ENCODE results near the gene BOD1. TPM values are rescaled to one million over a fixed set of nuclear protein-coding genes. Genes with fewer than 3 reads are reported as not detected.

BOD1 gene
- total RNA-seq, 2 donors from 2014 or later, result 79.3 to 92.9 TPM

- H3K4me3 Mint-ChIP-seq, result no peak overlapping the region
- H3K9me3 Mint-ChIP-seq, result no peaks in the 10 kb centered on the region
- H3K27ac Mint-ChIP-seq, result no peak overlapping the region
- no peaks in the 10 kb centered on the region for H3K27me3 ChIP-seq (ENCODE audit: control insufficient read depth, insufficient read depth, low read length, poor library complexity, severe bottlenecking)
- 89 to 92% methylated on average over 5 to 6 of the region's 6 CpGs for WGBS, 2 experiments (ENCODE audit: insufficient coverage in 1 of 2, insufficient read length in 1 of 2)
- peak; percentile 26 for DNase-seq
- no peaks in the 10 kb centered on the region for H3K9me3 ChIP-seq (ENCODE audit: control insufficient read depth, low read length)
- no peaks in the 10 kb centered on the region for H3K36me3 Mint-ChIP-seq (ENCODE audit: low read depth)
- H3K27ac ChIP-seq (ENCODE audit: low read depth, low read length), result no peak overlapping the region
- H3K4me3 ChIP-seq (ENCODE audit: low read length), result no peak overlapping the region
- H3K27me3 Mint-ChIP-seq (ENCODE audit: insufficient read depth), result peaks cover 9% of the 10 kb centered on the region
- H3K36me3 ChIP-seq (ENCODE audit: control insufficient read depth, insufficient read depth, low read length), result no peaks in the 10 kb centered on the region
- H3K4me1 ChIP-seq (ENCODE audit: control insufficient read depth, insufficient read depth, low read length), result no peaks in the 10 kb centered on the region
- H3K9ac ChIP-seq (ENCODE audit: extremely low read depth, low read length, poor library complexity, severe bottlenecking), result no peak overlapping the region
- TF ChIP-seq CTCF (conservative IDR thresholded peaks at IDR 0.05), result no peak
- peaks cover 16% of the 10 kb centered on the region for H3K4me1 Mint-ChIP-seq
These were observed 14.4 kb upstream of the BOD1 start for GRCh38 chr5:173630724-173631365.

- peaks cover 9% of the 10 kb centered on the region for H3K27me3 Mint-ChIP-seq (ENCODE audit: insufficient read depth)
- DNase-seq, result peak; percentile 90
- Histone ChIP-seq H3K4me1 (ENCODE audit: control insufficient read depth, insufficient read depth, low read length) (no peaks in the 10 kb centered on the region), H3K36me3 (ENCODE audit: control insufficient read depth, insufficient read depth, low read length) (no peaks in the 10 kb centered on the region), H3K27ac (ENCODE audit: low read depth, low read length) (no peak overlapping the region), H3K9me3 (ENCODE audit: control insufficient read depth, low read length) (no peaks in the 10 kb centered on the region), H3K27me3 (ENCODE audit: control insufficient read depth, insufficient read depth, low read length, poor library complexity, severe bottlenecking) (no peaks in the 10 kb centered on the region), H3K4me3 (ENCODE audit: low read length) (no peak overlapping the region), H3K9ac (ENCODE audit: extremely low read depth, low read length, poor library complexity, severe bottlenecking) (no peak overlapping the region)
- no peaks in the 10 kb centered on the region for H3K9me3 Mint-ChIP-seq
- no peak overlapping the region for H3K4me3 Mint-ChIP-seq
- TF ChIP-seq CTCF (conservative IDR thresholded peaks at IDR 0.05), result peak; percentile 87
- WGBS, 2 experiments (ENCODE audit: insufficient coverage in 1 of 2, insufficient read length in 1 of 2), result 67 to 88% methylated on average over 1 of the region's 1 CpG
- no peaks in the 10 kb centered on the region for H3K36me3 Mint-ChIP-seq (ENCODE audit: low read depth)
- H3K27ac Mint-ChIP-seq, result no peak overlapping the region
- H3K4me1 Mint-ChIP-seq, result peaks cover 16% of the 10 kb centered on the region
These were observed 13.2 kb upstream of the BOD1 start for GRCh38 chr5:173629628-173630027.

GRCh38 chr5:173628501-173628900 lies 12.1 kb upstream of the BOD1 start:
- H3K4me3 ChIP-seq (ENCODE audit: low read length), result no peak overlapping the region
- no peak overlapping the region for H3K27ac Mint-ChIP-seq

More at GRCh38 chr5:173628501-173628900, 12.1 kb upstream of the BOD1 start:
- 20 to 85% methylated on average over 1 to 6 of the region's 6 CpGs for WGBS, 2 experiments (ENCODE audit: insufficient coverage in 1 of 2, insufficient read length in 1 of 2)
- peaks cover 9% of the 10 kb centered on the region for H3K27me3 Mint-ChIP-seq (ENCODE audit: insufficient read depth)
- H3K36me3 ChIP-seq (ENCODE audit: control insufficient read depth, insufficient read depth, low read length), result no peaks in the 10 kb centered on the region
- H3K9ac ChIP-seq (ENCODE audit: extremely low read depth, low read length, poor library complexity, severe bottlenecking), result no peak overlapping the region
- no peaks in the 10 kb centered on the region for H3K36me3 Mint-ChIP-seq (ENCODE audit: low read depth)
- no peaks in the 10 kb centered on the region for H3K9me3 ChIP-seq (ENCODE audit: control insufficient read depth, low read length)
- H3K4me3 Mint-ChIP-seq, result no peak overlapping the region
- no peaks in the 10 kb centered on the region for H3K4me1 ChIP-seq (ENCODE audit: control insufficient read depth, insufficient read depth, low read length)
- no peaks in the 10 kb centered on the region for H3K9me3 Mint-ChIP-seq
- TF ChIP-seq CTCF (conservative IDR thresholded peaks at IDR 0.05), result no peak
- H3K27me3 ChIP-seq (ENCODE audit: control insufficient read depth, insufficient read depth, low read length, poor library complexity, severe bottlenecking), result no peaks in the 10 kb centered on the region
- no peak overlapping the region for H3K27ac ChIP-seq (ENCODE audit: low read depth, low read length)
- peaks cover 16% of the 10 kb centered on the region for H3K4me1 Mint-ChIP-seq
- DNase-seq, result peak; percentile 56

All from endodermal cell (in vitro differentiated cells).